ENCODE data around the gene KIAA1614.

DNA sequence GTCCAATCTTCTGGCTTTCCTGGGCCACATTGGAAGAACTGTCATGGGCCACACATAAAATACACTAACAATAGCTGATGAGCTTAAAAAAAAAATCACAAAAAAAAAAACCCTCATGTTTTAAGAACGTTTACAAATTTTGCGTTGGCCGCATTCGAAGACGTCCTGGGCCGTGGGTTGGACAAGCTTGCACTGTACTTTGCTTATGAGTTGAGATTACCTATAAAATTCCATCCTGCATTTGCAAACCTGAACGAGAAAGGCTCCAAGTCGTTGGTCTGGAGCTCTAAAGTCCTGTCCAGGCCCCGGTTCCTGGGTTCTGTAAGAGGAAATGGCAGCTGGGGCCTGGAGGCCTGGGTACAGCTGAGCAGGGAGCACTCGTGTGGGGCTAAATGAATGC, 51.4 kb downstream of the KIAA1614 start:
- TF ChIP-seq POLR2A (IDR thresholded peaks at IDR 0.05), result no peak
- TF ChIP-seq, protein P1, sequence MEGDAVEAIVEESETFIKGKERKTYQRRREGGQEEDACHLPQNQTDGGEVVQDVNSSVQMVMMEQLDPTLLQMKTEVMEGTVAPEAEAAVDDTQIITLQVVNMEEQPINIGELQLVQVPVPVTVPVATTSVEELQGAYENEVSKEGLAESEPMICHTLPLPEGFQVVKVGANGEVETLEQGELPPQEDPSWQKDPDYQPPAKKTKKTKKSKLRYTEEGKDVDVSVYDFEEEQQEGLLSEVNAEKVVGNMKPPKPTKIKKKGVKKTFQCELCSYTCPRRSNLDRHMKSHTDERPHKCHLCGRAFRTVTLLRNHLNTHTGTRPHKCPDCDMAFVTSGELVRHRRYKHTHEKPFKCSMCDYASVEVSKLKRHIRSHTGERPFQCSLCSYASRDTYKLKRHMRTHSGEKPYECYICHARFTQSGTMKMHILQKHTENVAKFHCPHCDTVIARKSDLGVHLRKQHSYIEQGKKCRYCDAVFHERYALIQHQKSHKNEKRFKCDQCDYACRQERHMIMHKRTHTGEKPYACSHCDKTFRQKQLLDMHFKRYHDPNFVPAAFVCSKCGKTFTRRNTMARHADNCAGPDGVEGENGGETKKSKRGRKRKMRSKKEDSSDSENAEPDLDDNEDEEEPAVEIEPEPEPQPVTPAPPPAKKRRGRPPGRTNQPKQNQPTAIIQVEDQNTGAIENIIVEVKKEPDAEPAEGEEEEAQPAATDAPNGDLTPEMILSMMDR (IDR thresholded peaks at IDR 0.05), result no peak
